ENCODE results near the gene GPSM1. TPM values are rescaled to one million over a fixed set of nuclear protein-coding genes. Genes with fewer than 3 reads are reported as not detected.
A peak's percentile ranks its signal among the peaks of the same experiment; 100 is the strongest.

Gene GPSM1
- total RNA-seq, 3 donors from 2014 or later, result 2.4 to 15.0 (median 4.2) TPM

GRCh38 chr9:136340356-136341041 lies 13.2 kb downstream of the GPSM1 start:
- peaks cover 13% of the 10 kb centered on the region for H3K4me1 ChIP-seq (ENCODE audit: low read depth)
- DNase-seq (no peak), ATAC-seq (no peak)
- intact Hi-C loops (cut with DNase I, micrococcal nuclease), result no loop called here
- no peaks in the 10 kb centered on the region for H3K9me3 ChIP-seq
- H3K36me3 ChIP-seq (ENCODE audit: low read depth), result no peaks in the 10 kb centered on the region
- H3K4me3 ChIP-seq, result no peak overlapping the region
- no peak for TF ChIP-seq CTCF (IDR thresholded peaks at IDR 0.05)

- Histone ChIP-seq H3K36me3 (ENCODE audit: low read depth) (no peaks in the 10 kb centered on the region), H3K9me3 (no peaks in the 10 kb centered on the region), H3K4me1 (ENCODE audit: low read depth) (peaks cover 18% of the 10 kb centered on the region), H3K4me3 (no peak overlapping the region)
- ATAC-seq (no peak), DNase-seq (no peak)
- intact Hi-C loops (cut with DNase I, micrococcal nuclease), result no loop called here
- no peak for TF ChIP-seq CTCF (IDR thresholded peaks at IDR 0.05)
These were observed 13.8 kb downstream of the GPSM1 start for GRCh38 chr9:136341042-136341655.

GRCh38 chr9:136341769-136342168 lies 14.4 kb downstream of the GPSM1 start:
- no peak for DNase-seq
- Histone ChIP-seq H3K4me1 (ENCODE audit: low read depth) (peaks cover 18% of the 10 kb centered on the region), H3K36me3 (ENCODE audit: low read depth) (no peaks in the 10 kb centered on the region), H3K4me3 (no peak overlapping the region), H3K9me3 (no peaks in the 10 kb centered on the region)
- TF ChIP-seq CTCF (IDR thresholded peaks at IDR 0.05), result no peak
- intact Hi-C loops (cut with DNase I, micrococcal nuclease), result no loop called here
- ATAC-seq, result no peak

GRCh38 chr9:136342181-136343120 lies 15.1 kb downstream of the GPSM1 start:
- Histone ChIP-seq H3K36me3 (ENCODE audit: low read depth) (no peaks in the 10 kb centered on the region), H3K4me1 (ENCODE audit: low read depth) (peaks cover 18% of the 10 kb centered on the region), H3K4me3 (no peak overlapping the region), H3K9me3 (no peaks in the 10 kb centered on the region)
- intact Hi-C loops (cut with DNase I, micrococcal nuclease), result no loop called here
- TF ChIP-seq CTCF (IDR thresholded peaks at IDR 0.05), result no peak
- peak; percentile 84 to 92 (median 88) for DNase-seq
- ATAC-seq, result peak; percentile 84

- intact Hi-C loops (cut with DNase I, micrococcal nuclease), result no loop called here
These were observed 16.0 kb downstream of the GPSM1 start for GRCh38 chr9:136343121-136343883.

More at GRCh38 chr9:136343121-136343883, 16.0 kb downstream of the GPSM1 start:
- Histone ChIP-seq H3K9me3 (no peaks in the 10 kb centered on the region), H3K4me3 (no peak overlapping the region), H3K4me1 (ENCODE audit: low read depth) (peaks cover 18% of the 10 kb centered on the region), H3K36me3 (ENCODE audit: low read depth) (no peaks in the 10 kb centered on the region)
- no peak for TF ChIP-seq CTCF (IDR thresholded peaks at IDR 0.05)
- no peak for ATAC-seq
- DNase-seq, result no peak

Data from mucosa of descending colon (tissue), 3 donors.